ENCODE measurements around the gene CHAD. TPM values are rescaled to one million over a fixed set of nuclear protein-coding genes. Genes with fewer than 3 reads are reported as not detected.
A peak's percentile ranks its signal among the peaks of the same experiment; 100 is the strongest.

The CHAD gene
- total RNA-seq, 3 donors from 2014 or later: 2.3 to 5.6 TPM; not detected in 1

GRCh38 chr17:50513495-50513894 lies 44.8 kb upstream of the CHAD start:
- Histone ChIP-seq H3K27me3 (no peaks in the 10 kb centered on the region), H3K9me3 (no peaks in the 10 kb centered on the region), H3K4me1 (no peaks in the 10 kb centered on the region), H3K4me3 (no peak overlapping the region), H3K36me3 (no peaks in the 10 kb centered on the region), H3K27ac (no peak overlapping the region)
- intact Hi-C loops (cut with DNase I; ENCODE audit: low total_unique reads): no loop called here
- TF ChIP-seq POLR2AphosphoS5 (IDR thresholded peaks at IDR 0.05) (no peak), POLR2A (IDR thresholded peaks at IDR 0.05) (no peak), CTCF (IDR thresholded peaks at IDR 0.05) (no peak)
- DNase-seq (ENCODE audit: low spot score in 2 of 2): no peak

GRCh38 chr17:50511058-50511457 lies 42.4 kb upstream of the CHAD start:
- Histone ChIP-seq H3K27ac (peak overlapping the region in 1 of 2 donors; percentile 21), H3K9me3 (no peaks in the 10 kb centered on the region), H3K27me3 (no peaks in the 10 kb centered on the region), H3K4me1 (no peaks in the 10 kb centered on the region), H3K4me3 (no peak overlapping the region), H3K36me3 (no peaks in the 10 kb centered on the region)
- TF ChIP-seq POLR2A (IDR thresholded peaks at IDR 0.05) (no peak), POLR2AphosphoS5 (IDR thresholded peaks at IDR 0.05) (no peak), CTCF (IDR thresholded peaks at IDR 0.05) (no peak)
- DNase-seq (ENCODE audit: low spot score in 2 of 2): no peak
- intact Hi-C loops (cut with DNase I; ENCODE audit: low total_unique reads): no loop called here

- intact Hi-C loops (cut with DNase I; ENCODE audit: low total_unique reads): no loop called here
- Histone ChIP-seq H3K27ac (peak overlapping the region; percentile 87 to 93), H3K4me3 (peak overlapping the region; percentile 54 to 92 (median 76)), H3K27me3 (no peaks in the 10 kb centered on the region), H3K4me1 (no peaks in the 10 kb centered on the region), H3K9me3 (no peaks in the 10 kb centered on the region), H3K36me3 (no peaks in the 10 kb centered on the region)
- TF ChIP-seq CTCF (IDR thresholded peaks at IDR 0.05) (no peak), POLR2A (IDR thresholded peaks at IDR 0.05) (no peak), POLR2AphosphoS5 (IDR thresholded peaks at IDR 0.05) (no peak)
- DNase-seq (ENCODE audit: low spot score in 2 of 2): no peak
Observed at GRCh38 chr17:50508573-50509460, 40.1 kb upstream of the CHAD start.

- intact Hi-C loops (cut with DNase I; ENCODE audit: low total_unique reads): no loop called here
- Histone ChIP-seq H3K36me3 (no peaks in the 10 kb centered on the region), H3K27ac (peak within 1 kb of the TSS; percentile 87 to 93), H3K27me3 (no peaks in the 10 kb centered on the region), H3K4me1 (no peaks in the 10 kb centered on the region), H3K4me3 (peak within 1 kb of the TSS; percentile 54 to 92 (median 76)), H3K9me3 (no peaks in the 10 kb centered on the region)
- TF ChIP-seq POLR2A (IDR thresholded peaks at IDR 0.05): no peak
- peak in 1 of 3 donors; percentile 39 for TF ChIP-seq POLR2AphosphoS5 (IDR thresholded peaks at IDR 0.05)
- DNase-seq (ENCODE audit: low spot score in 2 of 2): peak; percentile 60 to 75
Observed at GRCh38 chr17:50507871-50508572, 39.3 kb upstream of the CHAD start, which contains the start of gene MYCBPAP. TSS of gene MYCBPAP (plus strand) at chr17:50508439. CDS start at chr17:50508675, 236 bp downstream.

GRCh38 chr17:50506298-50506697 lies 37.6 kb upstream of the CHAD start:
- Histone ChIP-seq H3K27ac (no peak overlapping the region), H3K27me3 (no peaks in the 10 kb centered on the region), H3K4me1 (no peaks in the 10 kb centered on the region), H3K36me3 (no peaks in the 10 kb centered on the region), H3K9me3 (no peaks in the 10 kb centered on the region), H3K4me3 (no peak overlapping the region)
- no peak for TF ChIP-seq POLR2AphosphoS5 (IDR thresholded peaks at IDR 0.05)
- no peak for TF ChIP-seq POLR2A (IDR thresholded peaks at IDR 0.05)
- no peak for TF ChIP-seq CTCF (IDR thresholded peaks at IDR 0.05)
- intact Hi-C loops (cut with DNase I; ENCODE audit: low total_unique reads): no loop called here
- no peak for DNase-seq (ENCODE audit: low spot score in 2 of 2)
